ENCODE measurements around the gene TMPRSS11E. TPM values are rescaled to one million over a fixed set of nuclear protein-coding genes. Genes with fewer than 3 reads are reported as not detected.

Gene TMPRSS11E
- total RNA-seq, 1 experiment from 2014 or later: 1.9 TPM

DNA sequence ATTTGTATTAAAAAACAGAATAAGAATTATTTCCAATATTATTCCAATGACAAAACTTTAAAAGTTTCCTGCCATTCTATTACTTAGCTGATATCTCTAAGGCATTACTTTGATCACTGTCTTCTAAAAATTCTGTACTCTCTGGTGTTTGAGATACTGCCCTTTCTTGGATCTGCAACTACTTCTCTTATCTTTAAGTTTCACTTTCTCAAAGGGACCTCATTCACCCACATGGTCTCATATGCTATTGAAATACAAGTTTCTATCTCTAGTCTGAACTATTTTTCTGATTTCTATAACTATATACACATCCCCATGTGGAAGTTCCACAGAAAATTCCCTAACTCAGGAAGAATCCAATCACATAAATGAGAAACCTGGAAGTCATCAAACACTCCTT lies 22.2 kb downstream of the TMPRSS11E start (continued):
- TF ChIP-seq, protein P1, sequence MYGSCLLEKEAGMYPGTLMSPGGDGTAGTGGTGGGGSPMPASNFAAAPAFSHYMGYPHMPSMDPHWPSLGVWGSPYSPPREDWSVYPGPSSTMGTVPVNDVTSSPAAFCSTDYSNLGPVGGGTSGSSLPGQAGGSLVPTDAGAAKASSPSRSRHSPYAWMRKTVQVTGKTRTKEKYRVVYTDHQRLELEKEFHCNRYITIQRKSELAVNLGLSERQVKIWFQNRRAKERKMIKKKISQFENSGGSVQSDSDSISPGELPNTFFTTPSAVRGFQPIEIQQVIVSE (CRISPR knock-in tag; IDR thresholded peaks at IDR 0.05; ENCODE audit: borderline replicate concordance): no peak
- TF ChIP-seq, protein P2, sequence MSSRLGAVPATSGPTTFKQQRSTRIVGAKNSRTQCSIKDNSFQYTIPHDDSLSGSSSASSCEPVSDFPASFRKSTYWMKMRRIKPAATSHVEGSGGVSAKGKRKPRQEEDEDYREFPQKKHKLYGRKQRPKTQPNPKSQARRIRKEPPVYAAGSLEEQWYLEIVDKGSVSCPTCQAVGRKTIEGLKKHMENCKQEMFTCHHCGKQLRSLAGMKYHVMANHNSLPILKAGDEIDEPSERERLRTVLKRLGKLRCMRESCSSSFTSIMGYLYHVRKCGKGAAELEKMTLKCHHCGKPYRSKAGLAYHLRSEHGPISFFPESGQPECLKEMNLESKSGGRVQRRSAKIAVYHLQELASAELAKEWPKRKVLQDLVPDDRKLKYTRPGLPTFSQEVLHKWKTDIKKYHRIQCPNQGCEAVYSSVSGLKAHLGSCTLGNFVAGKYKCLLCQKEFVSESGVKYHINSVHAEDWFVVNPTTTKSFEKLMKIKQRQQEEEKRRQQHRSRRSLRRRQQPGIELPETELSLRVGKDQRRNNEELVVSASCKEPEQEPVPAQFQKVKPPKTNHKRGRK (CRISPR knock-in tag; IDR thresholded peaks at IDR 0.05; ENCODE audit: borderline replicate concordance): no peak
- TF ChIP-seq, protein P3, sequence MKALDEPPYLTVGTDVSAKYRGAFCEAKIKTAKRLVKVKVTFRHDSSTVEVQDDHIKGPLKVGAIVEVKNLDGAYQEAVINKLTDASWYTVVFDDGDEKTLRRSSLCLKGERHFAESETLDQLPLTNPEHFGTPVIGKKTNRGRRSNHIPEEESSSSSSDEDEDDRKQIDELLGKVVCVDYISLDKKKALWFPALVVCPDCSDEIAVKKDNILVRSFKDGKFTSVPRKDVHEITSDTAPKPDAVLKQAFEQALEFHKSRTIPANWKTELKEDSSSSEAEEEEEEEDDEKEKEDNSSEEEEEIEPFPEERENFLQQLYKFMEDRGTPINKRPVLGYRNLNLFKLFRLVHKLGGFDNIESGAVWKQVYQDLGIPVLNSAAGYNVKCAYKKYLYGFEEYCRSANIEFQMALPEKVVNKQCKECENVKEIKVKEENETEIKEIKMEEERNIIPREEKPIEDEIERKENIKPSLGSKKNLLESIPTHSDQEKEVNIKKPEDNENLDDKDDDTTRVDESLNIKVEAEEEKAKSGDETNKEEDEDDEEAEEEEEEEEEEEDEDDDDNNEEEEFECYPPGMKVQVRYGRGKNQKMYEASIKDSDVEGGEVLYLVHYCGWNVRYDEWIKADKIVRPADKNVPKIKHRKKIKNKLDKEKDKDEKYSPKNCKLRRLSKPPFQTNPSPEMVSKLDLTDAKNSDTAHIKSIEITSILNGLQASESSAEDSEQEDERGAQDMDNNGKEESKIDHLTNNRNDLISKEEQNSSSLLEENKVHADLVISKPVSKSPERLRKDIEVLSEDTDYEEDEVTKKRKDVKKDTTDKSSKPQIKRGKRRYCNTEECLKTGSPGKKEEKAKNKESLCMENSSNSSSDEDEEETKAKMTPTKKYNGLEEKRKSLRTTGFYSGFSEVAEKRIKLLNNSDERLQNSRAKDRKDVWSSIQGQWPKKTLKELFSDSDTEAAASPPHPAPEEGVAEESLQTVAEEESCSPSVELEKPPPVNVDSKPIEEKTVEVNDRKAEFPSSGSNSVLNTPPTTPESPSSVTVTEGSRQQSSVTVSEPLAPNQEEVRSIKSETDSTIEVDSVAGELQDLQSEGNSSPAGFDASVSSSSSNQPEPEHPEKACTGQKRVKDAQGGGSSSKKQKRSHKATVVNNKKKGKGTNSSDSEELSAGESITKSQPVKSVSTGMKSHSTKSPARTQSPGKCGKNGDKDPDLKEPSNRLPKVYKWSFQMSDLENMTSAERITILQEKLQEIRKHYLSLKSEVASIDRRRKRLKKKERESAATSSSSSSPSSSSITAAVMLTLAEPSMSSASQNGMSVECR (CRISPR knock-in tag; IDR thresholded peaks at IDR 0.05; ENCODE audit: borderline replicate concordance): no peak
- no peak for TF ChIP-seq SMAD3 (CRISPR knock-in tag; IDR thresholded peaks at IDR 0.05; ENCODE audit: borderline replicate concordance)
- TF ChIP-seq, protein P4, sequence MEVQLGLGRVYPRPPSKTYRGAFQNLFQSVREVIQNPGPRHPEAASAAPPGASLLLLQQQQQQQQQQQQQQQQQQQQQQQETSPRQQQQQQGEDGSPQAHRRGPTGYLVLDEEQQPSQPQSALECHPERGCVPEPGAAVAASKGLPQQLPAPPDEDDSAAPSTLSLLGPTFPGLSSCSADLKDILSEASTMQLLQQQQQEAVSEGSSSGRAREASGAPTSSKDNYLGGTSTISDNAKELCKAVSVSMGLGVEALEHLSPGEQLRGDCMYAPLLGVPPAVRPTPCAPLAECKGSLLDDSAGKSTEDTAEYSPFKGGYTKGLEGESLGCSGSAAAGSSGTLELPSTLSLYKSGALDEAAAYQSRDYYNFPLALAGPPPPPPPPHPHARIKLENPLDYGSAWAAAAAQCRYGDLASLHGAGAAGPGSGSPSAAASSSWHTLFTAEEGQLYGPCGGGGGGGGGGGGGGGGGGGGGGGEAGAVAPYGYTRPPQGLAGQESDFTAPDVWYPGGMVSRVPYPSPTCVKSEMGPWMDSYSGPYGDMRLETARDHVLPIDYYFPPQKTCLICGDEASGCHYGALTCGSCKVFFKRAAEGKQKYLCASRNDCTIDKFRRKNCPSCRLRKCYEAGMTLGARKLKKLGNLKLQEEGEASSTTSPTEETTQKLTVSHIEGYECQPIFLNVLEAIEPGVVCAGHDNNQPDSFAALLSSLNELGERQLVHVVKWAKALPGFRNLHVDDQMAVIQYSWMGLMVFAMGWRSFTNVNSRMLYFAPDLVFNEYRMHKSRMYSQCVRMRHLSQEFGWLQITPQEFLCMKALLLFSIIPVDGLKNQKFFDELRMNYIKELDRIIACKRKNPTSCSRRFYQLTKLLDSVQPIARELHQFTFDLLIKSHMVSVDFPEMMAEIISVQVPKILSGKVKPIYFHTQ (CRISPR knock-in tag; IDR thresholded peaks at IDR 0.05): no peak
- TF ChIP-seq, protein P5, sequence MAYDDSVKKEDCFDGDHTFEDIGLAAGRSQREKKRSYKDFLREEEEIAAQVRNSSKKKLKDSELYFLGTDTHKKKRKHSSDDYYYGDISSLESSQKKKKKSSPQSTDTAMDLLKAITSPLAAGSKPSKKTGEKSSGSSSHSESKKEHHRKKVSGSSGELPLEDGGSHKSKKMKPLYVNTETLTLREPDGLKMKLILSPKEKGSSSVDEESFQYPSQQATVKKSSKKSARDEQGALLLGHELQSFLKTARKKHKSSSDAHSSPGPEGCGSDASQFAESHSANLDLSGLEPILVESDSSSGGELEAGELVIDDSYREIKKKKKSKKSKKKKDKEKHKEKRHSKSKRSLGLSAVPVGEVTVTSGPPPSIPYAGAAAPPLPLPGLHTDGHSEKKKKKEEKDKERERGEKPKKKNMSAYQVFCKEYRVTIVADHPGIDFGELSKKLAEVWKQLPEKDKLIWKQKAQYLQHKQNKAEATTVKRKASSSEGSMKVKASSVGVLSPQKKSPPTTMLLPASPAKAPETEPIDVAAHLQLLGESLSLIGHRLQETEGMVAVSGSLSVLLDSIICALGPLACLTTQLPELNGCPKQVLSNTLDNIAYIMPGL (CRISPR knock-in tag; IDR thresholded peaks at IDR 0.05): no peak
- TF ChIP-seq, protein P6, sequence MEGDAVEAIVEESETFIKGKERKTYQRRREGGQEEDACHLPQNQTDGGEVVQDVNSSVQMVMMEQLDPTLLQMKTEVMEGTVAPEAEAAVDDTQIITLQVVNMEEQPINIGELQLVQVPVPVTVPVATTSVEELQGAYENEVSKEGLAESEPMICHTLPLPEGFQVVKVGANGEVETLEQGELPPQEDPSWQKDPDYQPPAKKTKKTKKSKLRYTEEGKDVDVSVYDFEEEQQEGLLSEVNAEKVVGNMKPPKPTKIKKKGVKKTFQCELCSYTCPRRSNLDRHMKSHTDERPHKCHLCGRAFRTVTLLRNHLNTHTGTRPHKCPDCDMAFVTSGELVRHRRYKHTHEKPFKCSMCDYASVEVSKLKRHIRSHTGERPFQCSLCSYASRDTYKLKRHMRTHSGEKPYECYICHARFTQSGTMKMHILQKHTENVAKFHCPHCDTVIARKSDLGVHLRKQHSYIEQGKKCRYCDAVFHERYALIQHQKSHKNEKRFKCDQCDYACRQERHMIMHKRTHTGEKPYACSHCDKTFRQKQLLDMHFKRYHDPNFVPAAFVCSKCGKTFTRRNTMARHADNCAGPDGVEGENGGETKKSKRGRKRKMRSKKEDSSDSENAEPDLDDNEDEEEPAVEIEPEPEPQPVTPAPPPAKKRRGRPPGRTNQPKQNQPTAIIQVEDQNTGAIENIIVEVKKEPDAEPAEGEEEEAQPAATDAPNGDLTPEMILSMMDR (IDR thresholded peaks at IDR 0.05): no peak

DNA sequence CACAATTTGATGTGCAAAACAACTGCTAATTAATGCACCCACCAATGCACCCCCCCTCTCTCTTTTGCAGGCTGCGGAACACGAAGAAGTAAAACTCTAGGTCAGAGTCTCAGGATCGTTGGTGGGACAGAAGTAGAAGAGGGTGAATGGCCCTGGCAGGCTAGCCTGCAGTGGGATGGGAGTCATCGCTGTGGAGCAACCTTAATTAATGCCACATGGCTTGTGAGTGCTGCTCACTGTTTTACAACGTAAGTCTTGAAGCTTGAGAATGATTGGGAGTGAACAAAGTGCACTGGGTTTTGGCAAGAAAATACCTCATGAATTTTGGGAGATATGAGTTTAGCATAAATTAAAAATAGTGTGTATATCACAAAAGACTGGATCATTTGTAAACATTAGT lies 28.9 kb downstream of the TMPRSS11E start:
- Mint-ChIP-seq H3K4me3 (no peak overlapping the region), H3K27me3 (ENCODE audit: low read depth) (no peaks in the 10 kb centered on the region), H3K4me1 (peaks cover 14% of the 10 kb centered on the region), H3K36me3 (peaks cover 8% of the 10 kb centered on the region), H3K9me3 (peaks cover 14% of the 10 kb centered on the region), H3K27ac (no peak overlapping the region)
- TF ChIP-seq ZNF138 (CRISPR knock-in tag; conservative IDR thresholded peaks at IDR 0.05) (no peak), TEAD4 (CRISPR knock-in tag; IDR thresholded peaks at IDR 0.05) (no peak), RELA (CRISPR knock-in tag; IDR thresholded peaks at IDR 0.05; ENCODE audit: borderline replicate concordance) (no peak), CREM (CRISPR knock-in tag; IDR thresholded peaks at IDR 0.05) (no peak), NFATC4 (CRISPR knock-in tag; IDR thresholded peaks at IDR 0.05) (no peak), ELF4 (CRISPR knock-in tag; IDR thresholded peaks at IDR 0.05; ENCODE audit: low read depth) (no peak)
- CTCF ChIA-PET: no interaction called here
- POLR2A ChIA-PET: no interaction called here
- no peak for ATAC-seq
- no peak for DNase-seq (ENCODE audit: low spot score)
